SIG-M5 (cell line): ENCODE measurements around the gene CST7.
"Not testable (repeated sequence)": the region's sequence is repeated elsewhere in the genome, so short reads cannot be mapped to it uniquely, and the experiment has no call there.

ENCODE experiments used
- DNase-seq: peaks from one replicate; lab custom pipeline; 2025; lab: John Stamatoyannopoulos, UW

CST7 gene

DNA sequence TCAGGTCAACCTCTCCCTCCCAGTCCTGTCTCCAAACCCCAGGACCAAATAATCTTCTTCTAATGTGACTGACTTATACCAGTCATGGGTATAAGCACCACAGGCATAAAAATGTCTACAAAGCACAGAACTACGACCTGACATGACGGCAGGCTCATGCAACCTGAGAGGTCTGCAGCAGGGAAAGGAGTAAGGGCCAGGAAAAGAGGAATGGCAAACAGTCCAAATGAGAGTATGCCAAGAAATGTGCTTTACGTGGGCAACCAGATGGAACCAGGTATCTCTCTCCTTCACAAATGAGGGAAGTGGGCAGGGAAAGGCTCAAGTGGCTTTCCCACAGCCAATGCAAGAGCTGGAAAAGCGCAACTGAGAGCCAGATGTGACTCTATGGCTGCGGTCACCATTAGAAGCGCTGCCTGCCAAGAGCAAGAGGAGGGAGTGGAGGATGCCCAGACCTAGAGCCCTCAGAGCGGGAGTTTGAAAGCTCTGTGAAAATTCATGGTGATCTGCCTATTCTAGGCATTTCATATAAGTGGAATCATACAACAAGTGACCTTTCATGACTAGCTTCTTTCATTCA, 37.5 kb downstream of the CST7 start:
- no peak for DNase-seq

DNA sequence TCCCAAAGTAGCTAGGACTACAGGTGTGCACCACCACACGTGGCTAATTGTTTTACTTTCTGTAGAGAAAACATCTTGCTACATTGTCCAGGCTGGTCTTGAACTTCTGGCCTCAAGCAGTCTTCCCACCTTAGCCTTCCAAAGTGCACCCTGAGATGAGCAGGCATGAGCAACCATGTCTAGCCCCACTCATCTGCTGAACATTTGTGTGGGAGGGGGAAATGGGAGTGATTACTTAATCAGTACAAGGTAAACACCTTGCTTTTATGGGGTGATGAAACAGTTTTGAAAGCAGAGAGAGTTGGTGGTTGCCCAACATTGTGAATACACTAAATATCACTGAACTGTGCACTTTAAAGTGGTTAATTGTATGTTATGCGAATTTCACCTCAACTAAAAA, 38.2 kb downstream of the CST7 start:
- no peak for DNase-seq

DNA sequence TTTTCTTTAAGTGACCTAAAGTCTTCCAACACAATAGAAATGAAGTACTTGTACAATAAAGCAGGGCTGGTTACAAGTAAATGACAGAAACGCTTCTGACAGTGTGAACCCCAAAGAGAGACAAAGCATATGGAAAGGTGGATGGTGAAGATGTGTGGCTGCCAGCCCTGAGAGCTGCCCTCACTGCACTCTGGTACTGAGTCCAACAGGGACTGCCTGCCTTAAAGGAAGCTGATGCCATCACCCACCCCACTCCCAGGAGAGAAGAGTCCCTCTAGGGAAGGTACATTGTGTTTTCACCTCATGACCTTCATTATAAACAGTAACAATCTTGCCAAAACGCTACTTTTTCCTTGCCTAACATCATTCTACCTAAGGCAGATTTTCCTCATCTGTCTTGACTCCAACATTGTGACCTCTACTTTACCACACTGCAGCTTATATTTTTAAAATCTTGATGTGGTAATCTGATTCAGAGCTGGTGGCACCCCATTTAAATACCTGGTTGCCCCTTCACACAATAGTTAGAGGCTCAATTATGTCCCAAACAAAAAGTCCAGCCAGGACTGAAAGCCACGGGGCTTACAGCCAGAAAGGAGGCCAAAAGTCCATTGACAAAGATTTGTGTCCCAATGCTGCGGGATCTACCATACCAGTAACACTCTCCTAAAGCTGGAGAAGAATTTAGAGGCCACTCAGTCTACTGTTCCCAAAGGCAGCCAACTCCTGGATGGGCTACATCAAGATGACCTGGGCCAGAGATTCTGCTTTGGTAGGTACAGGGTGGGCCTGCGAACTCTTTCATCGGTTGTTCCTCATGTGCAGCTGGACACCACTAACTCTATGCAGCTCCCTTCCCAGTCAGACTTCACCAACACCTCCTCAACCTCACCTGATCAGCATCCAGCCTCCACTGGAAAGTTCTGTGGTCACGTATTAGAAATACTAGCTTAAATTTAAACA, 39.1 kb downstream of the CST7 start:
- DNase-seq: no peak

DNA sequence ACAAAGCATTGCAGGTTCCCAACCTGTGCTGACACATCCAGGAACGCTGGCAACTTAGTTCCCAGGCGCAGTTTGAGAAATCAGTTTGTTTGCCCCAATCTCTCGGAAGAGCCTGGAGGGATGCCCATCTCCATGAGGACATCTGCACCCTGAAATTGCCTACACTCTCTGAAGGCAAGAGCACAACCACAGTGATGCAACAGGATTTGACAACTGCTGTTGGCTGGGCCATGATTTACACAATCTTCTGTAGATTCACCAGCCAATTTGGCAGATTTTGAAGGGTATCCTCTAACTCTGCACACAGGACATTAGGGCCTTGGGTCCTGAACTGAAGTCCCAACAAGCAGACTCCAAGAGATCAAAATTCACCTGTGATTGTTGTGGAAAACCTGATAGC, 40.1 kb downstream of the CST7 start:
- no peak for DNase-seq

DNA sequence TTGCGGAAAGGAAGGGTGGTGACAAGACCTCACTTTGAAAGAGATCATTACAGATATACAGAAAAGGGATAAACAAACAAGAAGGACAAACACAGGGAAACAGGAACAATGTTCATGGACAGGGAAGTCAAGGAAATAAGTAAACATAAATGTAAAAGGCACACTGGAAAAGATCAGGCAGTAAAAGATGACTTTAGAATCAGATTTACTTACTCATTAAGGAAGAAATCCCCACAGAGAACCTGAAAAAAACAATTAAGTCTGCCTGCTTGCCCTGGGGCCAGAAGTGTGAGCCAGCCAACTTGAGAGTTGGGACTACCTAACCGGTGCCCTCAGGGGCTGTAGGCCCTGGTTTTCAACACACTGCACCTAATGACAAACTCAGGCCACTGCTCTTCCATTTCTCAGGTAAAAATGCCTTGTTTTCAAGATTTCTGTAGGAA, 41.8 kb downstream of the CST7 start:
- DNase-seq: no peak

DNA sequence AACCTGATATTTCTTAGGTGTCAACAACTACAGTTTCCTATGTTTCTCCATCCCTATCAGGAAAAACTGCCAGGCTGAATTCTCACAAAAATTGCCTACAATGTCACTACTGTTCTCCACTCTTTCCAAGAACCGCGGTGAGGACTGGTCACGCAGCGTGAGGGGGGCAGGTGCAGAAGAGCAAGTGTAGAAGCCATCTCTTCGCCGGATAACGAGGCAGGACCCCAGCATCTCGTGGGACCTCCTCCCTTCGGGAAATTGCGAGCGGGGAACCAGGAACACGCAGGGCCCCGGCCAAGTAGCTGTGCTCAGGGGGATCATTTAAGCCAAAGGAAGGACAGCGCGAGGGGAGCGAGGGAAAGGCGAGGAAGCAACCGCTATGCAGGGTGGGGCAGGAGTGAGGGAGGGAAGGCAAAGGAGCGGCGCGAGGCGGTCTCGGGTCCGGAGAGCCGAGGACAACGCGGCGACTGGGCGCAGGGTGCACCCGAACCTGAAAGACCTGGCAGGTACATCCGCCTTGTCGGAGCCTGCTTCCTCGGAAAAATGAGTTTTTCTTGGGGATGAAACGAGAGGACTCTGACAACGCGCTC, 42.9 kb downstream of the CST7 start:
- DNase-seq: no peak

DNA sequence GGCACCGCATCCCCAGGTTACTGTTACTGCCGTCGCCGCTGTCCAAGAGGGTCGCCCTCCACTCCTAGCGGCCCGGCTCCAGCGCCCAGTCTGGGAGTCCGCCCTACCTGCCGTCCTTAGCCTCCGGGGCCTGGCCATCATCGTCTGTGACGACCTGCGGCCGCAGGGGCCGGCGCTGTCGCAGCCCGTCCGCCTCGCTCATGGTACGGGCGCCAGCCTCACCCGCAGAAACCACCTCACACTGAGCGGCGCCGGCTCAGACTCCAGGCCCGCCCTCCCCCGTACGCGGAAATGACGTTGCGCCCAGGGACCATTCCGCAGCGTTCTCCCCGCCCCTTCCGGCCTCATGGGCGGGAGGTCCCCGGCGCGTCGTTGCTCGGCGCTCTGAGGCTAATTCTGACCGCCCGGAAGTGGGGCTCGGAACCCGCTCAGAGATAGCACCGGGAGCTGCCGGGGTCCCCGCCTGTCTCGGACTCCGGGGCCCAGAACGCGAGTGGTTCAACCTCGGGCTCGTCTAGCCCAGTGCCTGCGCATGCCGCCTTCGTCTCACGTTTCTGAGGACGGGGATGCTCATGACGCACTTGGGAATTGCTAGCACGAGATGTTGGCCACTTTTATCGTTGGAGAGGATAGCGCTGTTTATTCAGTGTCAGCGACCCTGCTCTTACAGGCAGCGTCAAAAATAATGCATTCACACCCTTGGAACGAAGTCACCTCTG, 43.6 kb downstream of the CST7 start, which contains the start of gene APMAP:
APMAP (minus strand) TSS at position 265 of the 719 bp plus-strand sequence; CDS start at position 202, 63 bp downstream.
- no peak for DNase-seq

DNA sequence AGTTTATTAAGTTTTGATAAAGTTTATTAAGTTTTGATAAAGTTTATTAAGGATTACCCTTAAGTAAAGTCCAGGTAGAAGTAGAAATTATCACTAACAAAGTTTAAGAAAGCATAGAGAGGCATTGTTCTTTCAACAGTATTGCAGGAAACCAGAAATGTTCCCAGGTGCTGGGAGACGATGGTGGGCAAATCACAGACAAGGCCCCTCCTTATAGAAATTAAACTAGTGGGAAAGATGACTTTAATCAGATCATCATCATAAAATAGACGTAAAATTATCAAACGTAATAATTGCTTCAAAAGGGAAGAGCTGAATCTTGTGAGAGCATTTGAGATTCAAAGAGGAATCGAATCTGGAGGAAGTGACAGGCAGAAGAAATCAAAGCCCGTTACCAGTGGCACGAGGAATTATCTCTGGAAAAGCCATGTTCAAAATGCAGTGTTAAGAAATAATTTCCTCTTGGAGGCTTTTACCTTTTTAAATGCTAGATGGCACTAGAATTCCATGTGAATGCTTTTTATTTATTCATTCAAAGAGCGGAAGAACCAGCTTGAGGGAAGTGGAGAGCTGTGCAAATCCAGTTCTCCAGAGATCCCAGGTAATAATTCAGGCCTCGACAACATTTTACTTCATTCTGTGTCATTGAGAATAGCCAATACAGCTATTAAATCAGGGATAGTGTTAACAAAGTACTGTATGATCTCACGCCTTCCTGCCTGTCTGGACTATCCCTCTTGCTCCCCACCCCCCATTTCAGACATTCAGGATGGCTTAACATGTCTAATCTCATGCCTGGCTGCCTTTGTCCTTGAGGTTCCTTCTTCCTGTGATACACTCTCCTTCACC, 44.5 kb downstream of the CST7 start:
- DNase-seq: no peak

DNA sequence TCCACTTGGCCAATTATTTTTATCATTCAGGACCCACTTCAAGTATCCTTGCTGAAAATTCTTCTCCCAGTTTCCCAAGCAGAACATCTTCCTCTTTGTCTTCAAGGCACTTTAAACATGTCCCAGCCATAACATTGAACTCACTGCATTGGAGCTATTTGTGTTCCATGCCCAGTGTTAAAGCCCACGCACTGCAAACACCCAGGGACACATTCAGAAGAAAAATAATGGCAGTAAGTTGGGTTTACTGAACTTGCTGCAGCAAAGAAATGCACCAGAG, 45.1 kb downstream of the CST7 start:
- no peak for DNase-seq

DNA sequence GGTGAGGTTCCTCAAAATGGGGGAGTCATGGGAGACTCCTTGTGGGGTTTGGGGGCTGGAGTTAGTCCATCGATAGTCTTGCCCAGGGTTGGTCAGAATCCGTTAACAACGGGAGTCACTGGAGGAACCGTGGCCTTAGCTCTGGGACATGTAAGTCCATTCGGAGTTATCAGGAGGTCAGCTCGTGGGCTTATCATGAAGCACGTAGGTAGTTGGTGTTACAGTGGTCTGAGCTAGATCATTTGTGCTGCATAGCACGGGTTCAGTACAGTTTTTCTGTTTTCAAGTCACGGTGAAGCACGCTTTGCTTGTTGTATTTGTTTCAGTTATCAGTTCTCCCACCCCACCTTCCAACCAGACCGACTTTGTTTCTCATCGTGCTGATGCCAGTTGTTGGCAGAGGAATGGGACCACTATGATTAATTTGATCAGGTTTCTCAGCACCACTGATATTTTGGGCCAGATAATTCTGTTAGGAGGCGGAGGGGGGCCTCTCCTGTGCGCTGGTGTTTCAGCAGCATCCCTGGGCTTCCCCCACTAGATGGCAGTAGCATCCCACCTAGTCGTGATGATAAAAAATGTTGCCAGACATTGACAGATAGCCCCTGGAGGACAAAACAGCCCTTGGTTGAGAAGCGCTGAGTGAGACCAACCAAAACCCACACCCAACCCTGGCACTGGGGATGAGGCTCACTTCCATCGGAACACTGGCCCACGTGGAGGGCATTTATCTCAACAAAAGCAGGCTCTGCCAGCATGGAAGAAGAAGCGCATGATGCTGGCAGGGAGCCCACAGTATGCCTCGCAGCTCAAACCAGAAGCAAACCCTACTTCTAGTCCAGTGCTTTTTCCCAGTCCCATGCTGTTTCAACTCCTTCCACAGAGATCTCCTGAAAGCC, 45.6 kb downstream of the CST7 start:
- DNase-seq: no peak

DNA sequence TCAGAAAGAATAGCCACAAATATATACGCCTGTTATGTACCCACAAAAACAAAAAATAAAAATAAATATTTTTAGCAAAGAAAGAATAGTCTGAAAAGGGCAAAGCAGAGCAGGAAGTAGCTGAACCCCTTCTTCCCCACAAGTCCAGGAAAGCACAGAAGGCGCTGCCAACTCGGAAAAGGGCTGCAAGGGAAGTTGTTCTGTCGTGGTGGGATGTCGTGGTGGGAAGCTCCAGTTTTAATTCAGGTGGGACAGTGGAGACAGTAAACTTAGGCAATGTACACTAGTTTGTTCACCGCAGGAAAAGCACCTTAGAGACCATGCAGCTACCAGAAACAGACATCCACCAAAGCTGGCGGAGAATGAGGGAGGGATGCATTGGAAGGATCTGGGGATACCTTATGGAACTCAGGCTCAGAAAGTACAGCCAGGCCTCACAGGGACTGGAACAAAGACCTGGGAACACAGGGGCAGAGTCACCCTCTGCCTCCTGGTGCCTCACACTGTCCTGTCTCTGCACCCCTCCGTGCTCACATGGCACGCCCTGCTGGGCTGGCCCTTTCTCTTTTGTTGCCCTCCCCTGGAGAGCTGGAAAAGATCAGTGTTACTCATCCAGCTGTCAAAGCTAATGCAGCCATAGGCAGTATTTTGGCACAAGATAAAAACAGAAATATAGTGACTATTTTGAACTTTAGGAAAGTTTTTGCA, 46.8 kb downstream of the CST7 start:
- DNase-seq: no peak

DNA sequence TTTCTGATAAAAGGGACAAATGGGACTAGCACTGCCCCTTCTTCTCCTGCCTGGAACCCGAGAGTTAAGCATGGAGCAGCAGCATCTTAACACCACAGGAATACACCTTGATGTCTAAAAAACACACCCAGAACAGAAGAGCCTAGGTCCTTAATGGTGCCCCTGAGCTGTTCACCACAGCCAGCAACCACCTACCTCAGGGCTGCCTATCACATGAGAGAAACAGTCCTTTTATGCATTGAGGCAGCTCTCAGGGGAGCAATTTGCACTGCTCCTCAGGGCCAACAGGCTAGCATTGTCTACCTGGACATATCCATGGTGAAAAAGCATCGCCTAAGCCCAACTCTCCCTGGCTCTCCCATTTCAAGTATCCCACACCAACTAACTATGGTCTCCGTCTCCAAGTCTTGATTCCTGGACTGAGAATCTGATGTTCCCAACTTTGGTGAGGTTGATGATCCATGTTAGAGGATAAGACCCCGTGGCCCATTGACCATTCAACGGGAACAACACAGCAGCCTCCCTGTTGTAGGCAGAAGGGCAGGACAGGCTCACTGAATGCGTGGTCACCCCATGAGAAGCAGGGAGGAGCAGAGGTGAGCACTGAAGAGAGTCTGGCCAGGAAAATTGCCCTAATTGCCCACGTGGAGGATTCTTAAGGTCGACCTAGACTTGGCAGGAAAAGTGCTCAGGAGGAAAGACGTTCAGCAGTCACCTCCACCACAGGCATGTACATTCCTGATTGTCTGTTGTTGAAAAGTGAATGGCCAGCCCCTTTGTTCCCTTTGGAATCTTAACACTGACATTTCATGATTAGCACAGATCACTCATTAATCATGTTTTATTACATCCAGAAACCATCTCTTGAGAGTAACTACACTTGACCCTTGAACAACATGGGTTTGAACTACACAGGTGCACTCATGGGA, 47.6 kb downstream of the CST7 start:
- DNase-seq: no peak

DNA sequence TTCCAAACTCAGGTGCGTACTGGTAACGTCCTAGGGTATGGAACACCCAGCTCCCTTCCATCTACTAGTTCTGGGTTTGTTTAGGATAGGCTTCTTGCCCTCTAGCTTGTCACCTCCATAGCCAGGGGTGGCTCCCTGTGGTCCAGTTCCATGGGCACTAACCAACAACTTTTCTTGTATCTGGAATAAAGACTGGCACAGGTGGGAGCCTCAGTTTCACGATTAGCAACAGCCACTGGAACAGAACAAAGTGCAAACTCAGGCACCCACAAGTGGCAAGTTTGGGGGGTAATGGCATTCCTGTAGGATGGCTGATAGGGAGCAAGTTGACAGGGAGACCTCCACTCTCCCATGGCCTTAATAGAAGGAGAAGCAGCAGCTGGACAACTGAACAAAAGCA, 49.1 kb downstream of the CST7 start:
- no peak for DNase-seq

DNA sequence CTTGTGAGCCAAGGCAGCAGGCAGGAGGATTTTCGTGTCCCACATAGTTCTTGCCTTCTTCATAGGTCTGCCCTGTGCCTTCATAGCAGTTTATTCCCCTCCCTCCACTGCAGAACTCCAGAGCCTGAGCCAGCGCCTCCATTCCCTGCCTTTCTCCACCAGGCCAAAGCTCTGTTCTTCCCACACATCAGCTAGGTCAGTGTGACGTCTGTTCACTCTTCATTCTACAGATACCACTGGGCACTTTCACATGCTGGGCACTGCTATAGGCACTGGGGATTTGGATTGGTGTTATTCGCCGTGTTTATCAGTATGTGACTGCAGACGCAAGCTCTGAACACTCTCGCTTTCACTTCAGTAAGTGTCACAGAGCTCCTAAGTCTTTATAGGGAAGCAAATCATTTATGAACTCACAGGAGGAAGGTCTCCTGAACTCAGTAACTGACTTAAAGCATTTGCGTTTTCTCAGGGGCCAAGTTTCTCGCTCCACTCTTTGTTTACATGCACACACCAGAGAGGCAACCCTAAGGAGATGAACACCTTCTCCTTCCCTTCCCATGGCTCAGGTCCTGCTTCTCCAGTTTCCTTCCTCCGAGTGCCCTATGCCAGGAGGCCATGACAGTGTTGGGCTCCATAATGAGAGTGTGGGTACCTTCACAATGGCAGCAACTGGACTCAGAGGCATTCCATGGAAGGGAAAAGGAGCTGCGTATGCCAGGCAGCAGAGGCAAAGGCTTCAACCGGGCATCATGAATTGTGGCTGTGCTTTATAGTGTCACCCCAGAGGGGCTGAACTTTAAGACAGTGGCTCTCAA, 49.8 kb downstream of the CST7 start:
- DNase-seq: no peak

DNA sequence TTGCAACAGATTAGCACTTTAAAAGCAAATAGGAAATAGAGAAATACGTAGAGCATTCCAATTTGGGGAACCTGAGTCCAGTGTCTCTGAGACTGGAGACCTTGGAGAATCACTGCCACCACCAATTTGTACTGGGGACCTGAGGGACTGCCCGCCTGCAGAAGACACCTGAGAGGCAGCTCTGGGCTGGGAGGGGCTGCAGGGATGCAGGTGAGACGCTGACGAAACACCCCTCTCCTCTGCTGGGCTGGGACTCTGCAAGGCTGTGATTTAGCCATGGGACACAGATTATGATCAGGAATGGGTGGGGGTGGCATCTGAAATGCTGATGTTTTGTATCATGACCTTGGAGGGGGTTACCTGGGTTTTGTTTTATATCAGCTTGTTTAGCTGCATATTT, 50.5 kb downstream of the CST7 start:
- no peak for DNase-seq

DNA sequence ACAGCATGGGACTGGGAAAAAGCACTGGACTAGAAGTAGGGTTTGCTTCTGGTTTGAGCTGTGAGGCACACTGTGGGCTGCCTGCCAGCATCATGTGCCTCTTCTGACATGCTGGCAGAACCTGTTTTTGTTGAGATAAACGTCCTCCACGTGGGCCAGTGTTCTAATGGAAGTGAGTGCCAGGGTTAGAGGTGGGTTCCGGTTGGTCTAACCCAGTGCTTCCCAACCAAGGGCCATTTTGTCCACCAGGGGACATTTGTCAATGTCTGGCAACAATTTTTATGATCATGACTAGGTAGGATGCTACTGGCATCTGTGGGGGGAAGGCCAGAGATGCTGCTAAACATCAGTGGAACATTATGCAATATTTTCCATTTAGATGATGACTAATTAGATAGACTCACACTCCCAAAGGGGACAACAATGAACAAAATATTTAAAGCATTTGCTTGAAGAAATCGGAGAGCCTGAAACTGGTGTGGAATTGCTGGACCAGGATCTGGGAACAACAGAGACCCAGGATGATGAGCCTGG, 51.3 kb downstream of the CST7 start:
- no peak for DNase-seq

DNA sequence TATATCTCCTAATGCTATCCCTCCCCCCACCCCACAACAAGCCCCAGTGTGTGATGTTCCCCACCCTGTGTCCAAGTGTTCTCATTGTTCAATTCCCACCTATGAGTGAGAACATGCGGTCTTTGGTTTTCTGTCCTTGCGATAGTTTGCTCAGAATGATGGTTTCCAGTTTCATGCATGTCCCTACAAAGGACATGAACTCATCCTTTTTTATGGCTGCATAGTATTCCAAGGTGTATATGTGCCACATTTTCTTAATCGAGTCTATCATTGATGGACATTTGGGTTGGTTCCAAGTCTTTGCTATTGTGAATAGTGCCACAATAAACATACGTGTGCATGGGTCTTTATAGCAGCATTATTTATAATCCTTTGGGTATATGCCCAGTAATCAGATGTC, 52.3 kb downstream of the CST7 start:
- not testable (repeated sequence) for DNase-seq

DNA sequence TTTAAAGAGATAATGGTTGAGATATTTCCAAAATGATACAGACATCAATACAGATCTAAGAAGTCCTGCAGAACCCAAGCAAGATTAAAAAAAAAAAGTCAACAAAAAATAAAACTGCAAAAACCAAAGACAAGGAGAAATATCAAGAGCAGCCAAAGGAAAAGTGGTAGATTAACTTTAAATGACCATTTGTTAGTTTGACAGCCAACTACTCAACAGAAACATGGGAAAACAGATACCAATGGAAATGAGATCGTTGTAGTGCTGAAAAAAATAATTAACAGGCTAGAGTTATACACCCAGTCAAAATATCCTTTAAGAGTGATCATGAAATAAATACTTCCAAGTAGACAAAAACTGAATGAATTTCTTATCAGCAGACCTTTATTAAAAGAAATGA, 53.9 kb downstream of the CST7 start:
- no peak for DNase-seq
